Astrocyte (in vitro differentiated cells and primary cell): ENCODE results near the gene KCNMA1.

ENCODE experiments used
- EZH2 ChIP-seq: IDR thresholded peaks from 2 replicates; pipeline ENCODE4 v1.6.1; 2012; ENCODE audit warnings: mild to moderate bottlenecking, low read length, inconsistent platforms; ENCODE audit not compliant: insufficient read depth
- TF ChIP-seq, protein P1 (sequence below): IDR thresholded peaks from 2 replicates; pipeline ENCODE4 v1.5.1; 2011; ENCODE audit warnings: low read depth, mild to moderate bottlenecking, inconsistent platforms, low read length, moderate library complexity; ENCODE audit not compliant: insufficient read depth

DNA sequence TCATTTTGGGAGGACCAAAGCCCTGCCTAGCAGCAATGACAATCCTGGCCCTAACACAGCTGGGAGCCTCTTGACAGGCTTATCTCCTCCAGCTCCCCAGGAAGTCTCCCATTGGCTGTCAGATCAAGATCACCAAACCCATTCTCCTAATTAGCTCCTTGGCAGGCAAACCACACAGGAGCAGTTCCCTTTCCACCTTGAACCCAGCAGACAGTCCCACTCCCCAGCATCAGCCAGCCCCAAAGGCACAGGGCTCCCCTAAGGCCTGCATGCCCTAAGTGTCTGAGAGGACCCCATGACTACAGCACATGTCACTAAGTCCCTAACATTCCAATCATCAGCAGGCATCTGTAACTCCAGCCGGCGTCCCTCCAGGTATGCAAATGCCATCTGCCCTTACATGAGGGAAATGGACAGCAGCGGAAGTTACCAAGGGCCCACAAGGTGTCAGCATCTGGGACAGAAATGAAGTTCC lies 348.5 kb downstream of the KCNMA1 start:
- TF ChIP-seq, protein P1, sequence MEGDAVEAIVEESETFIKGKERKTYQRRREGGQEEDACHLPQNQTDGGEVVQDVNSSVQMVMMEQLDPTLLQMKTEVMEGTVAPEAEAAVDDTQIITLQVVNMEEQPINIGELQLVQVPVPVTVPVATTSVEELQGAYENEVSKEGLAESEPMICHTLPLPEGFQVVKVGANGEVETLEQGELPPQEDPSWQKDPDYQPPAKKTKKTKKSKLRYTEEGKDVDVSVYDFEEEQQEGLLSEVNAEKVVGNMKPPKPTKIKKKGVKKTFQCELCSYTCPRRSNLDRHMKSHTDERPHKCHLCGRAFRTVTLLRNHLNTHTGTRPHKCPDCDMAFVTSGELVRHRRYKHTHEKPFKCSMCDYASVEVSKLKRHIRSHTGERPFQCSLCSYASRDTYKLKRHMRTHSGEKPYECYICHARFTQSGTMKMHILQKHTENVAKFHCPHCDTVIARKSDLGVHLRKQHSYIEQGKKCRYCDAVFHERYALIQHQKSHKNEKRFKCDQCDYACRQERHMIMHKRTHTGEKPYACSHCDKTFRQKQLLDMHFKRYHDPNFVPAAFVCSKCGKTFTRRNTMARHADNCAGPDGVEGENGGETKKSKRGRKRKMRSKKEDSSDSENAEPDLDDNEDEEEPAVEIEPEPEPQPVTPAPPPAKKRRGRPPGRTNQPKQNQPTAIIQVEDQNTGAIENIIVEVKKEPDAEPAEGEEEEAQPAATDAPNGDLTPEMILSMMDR: no peak
- no peak for TF ChIP-seq EZH2
